Sigmoid colon (tissue), 4 donors: ENCODE results near the gene NSUN6.

Source experiments
- POLR2A ChIP-seq, 2 donors: fragments of 450-650 bp; IDR thresholded peaks; one replicate each; pipeline ENCODE4 v1.6.1; 2016; ENCODE audit warnings: antibody characterized with exemption in 2 of 2, mild to moderate bottlenecking in 2 of 2, moderate library complexity in 2 of 2
- POLR2AphosphoS5 ChIP-seq, 4 donors: sonication (generic); formaldehyde crosslinking; IDR thresholded peaks; one replicate each; pipeline ENCODE4 v1.6.1; 2017; ENCODE audit warnings: antibody characterized with exemption in 4 of 4
- TF ChIP-seq, protein P1 (sequence below), 4 experiments: fragments of 450-650 bp in 3 of 4; fragments of 200-600 bp in 1 of 4; IDR thresholded peaks; one replicate each; pipeline ENCODE4 v1.5.1; 2016 to 2019; ENCODE audit warnings: antibody characterized with exemption in 4 of 4, mild to moderate bottlenecking in 3 of 4, moderate library complexity in 2 of 4

DNA sequence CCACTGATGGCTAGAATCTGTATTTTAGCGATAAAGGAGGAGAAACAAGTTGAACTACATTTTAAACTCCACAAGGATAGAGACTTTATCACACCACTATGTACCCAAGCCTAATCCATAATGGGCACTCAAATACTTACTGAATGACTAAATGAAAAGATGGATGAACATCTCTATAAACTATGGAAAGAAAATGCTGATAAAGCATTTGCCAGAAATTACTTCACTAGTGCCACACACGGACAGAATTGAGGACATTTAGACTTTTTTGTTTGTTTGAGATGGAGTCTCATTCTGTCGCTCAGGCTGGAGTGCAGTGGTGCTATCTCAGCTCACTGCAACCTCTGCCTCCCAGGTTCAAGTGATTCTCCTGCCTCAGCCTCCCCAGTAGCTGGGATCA, 1.7 kb upstream of the NSUN6 start:
- TF ChIP-seq, protein P1, sequence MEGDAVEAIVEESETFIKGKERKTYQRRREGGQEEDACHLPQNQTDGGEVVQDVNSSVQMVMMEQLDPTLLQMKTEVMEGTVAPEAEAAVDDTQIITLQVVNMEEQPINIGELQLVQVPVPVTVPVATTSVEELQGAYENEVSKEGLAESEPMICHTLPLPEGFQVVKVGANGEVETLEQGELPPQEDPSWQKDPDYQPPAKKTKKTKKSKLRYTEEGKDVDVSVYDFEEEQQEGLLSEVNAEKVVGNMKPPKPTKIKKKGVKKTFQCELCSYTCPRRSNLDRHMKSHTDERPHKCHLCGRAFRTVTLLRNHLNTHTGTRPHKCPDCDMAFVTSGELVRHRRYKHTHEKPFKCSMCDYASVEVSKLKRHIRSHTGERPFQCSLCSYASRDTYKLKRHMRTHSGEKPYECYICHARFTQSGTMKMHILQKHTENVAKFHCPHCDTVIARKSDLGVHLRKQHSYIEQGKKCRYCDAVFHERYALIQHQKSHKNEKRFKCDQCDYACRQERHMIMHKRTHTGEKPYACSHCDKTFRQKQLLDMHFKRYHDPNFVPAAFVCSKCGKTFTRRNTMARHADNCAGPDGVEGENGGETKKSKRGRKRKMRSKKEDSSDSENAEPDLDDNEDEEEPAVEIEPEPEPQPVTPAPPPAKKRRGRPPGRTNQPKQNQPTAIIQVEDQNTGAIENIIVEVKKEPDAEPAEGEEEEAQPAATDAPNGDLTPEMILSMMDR (IDR thresholded peaks at IDR 0.05), result no peak
- TF ChIP-seq POLR2A (IDR thresholded peaks at IDR 0.05) (no peak), POLR2AphosphoS5 (IDR thresholded peaks at IDR 0.05) (no peak)
